Nephron progenitor cell (in vitro differentiated cells): ENCODE results near the gene TUBB2B.

Experiments
- DNase-seq: peaks from one replicate; pipeline ENCODE4 v3.0.0; 2021
- H3K27ac Mint-ChIP-seq: 2 replicates; pipeline ENCODE4 v1.8.0; 2021; ENCODE audit warnings: mild to moderate bottlenecking, moderate library complexity, mixed read lengths
- H3K27me3 Mint-ChIP-seq: 2 replicates; pipeline ENCODE4 v1.8.0; 2021; ENCODE audit warnings: mild to moderate bottlenecking, low read depth, mixed read lengths; ENCODE audit not compliant: poor library complexity
- H3K36me3 Mint-ChIP-seq: 2 replicates; pipeline ENCODE4 v1.8.0; 2021; ENCODE audit warnings: low read depth, mixed read lengths
- H3K4me1 Mint-ChIP-seq: 2 replicates; pipeline ENCODE4 v1.8.0; 2021; ENCODE audit warnings: mixed read lengths
- H3K4me3 Mint-ChIP-seq: 2 replicates; pipeline ENCODE4 v1.8.0; 2021; ENCODE audit warnings: mild to moderate bottlenecking, moderate library complexity, mixed read lengths
- H3K9me3 Mint-ChIP-seq: 2 replicates; pipeline ENCODE4 v1.8.0; 2021; ENCODE audit warnings: mild to moderate bottlenecking, moderate library complexity, mixed read lengths
- CTCF ChIP-seq: fragments of 200-600 bp; sonication (generic); IDR thresholded peaks from 2 replicates; pipeline ENCODE4 v1.5.0; 2021; ENCODE audit warnings: antibody characterized with exemption

TUBB2B gene

GRCh38 chr6:3227363-3228045, at the start of gene TUBB2B:
TUBB2B (minus strand) TSS chr6:3227653; CDS start chr6:3227543, 110 bp downstream.
- Mint-ChIP-seq H3K27me3 (peaks cover 17% of the 10 kb centered on the region), H3K4me3 (peak within 1 kb of the TSS; percentile 94), H3K27ac (no peak within 1 kb of the TSS), H3K4me1 (peaks cover 64% of the 10 kb centered on the region), H3K9me3 (no peaks in the 10 kb centered on the region), H3K36me3 (peaks cover 24% of the 10 kb centered on the region)
- DNase-seq, result peak; percentile 90
- no peak for TF ChIP-seq CTCF

- no peaks in the 10 kb centered on the region for H3K9me3 Mint-ChIP-seq
- peaks cover 33% of the 10 kb centered on the region for H3K36me3 Mint-ChIP-seq
- peaks cover 30% of the 10 kb centered on the region for H3K4me1 Mint-ChIP-seq
- H3K4me3 Mint-ChIP-seq, result no peak overlapping the region
- TF ChIP-seq CTCF, result no peak
- H3K27ac Mint-ChIP-seq, result peak overlapping the region; percentile 29
- no peak for DNase-seq
- no peaks in the 10 kb centered on the region for H3K27me3 Mint-ChIP-seq
Observed at GRCh38 chr6:3277251-3277650, 49.8 kb upstream of the TUBB2B start.

DNA sequence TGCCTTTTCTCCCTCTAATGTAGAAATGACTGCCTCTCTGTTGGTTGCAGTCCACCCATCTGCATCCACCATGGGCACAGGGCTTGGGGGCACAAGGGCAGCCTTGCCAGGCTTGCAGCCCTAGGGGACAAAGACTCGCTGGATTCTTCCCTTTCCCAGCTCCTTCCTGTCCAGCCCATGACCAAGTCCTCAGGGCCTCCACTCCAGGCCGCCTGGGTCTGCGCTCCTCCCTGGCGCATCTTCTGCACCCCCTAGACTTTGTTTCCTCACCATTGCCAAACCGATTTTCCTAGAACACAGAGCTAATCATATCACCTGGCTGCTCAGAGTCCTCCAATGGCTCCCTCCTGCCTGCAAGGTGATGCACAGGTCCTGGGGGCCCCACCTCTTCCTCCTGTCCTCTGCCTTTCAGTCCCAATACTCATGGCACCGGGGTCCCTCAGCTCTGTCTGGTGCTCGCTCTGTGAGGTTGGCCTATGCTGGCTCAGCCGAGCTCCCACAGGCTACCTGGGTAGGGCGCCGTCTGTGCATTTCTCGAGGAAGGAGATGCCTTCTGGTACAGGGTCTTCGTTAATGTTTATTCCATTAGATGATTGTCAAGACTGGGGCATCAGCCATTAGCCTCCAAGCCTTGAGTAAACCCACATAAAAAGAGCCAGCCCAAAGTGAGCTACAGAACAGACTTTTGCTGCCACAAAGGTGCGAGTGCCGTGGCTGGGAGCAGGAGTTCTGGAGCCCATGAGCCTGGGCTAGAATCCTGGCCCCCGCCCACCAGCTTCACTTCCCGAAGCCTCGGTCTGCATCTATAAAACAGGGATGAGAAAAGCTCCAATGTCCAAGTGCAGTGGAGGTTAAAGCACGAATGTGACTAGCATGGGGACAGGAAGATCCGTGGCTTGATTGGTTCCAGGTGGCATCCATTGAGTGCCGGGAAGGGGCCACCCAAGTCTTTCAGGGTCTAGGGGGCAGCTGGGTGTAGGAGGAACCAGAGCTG, 49.0 kb upstream of the TUBB2B start:
- Mint-ChIP-seq H3K4me1 (peaks cover 22% of the 10 kb centered on the region), H3K36me3 (peaks cover 37% of the 10 kb centered on the region), H3K27ac (no peak overlapping the region), H3K4me3 (no peak overlapping the region), H3K27me3 (no peaks in the 10 kb centered on the region), H3K9me3 (no peaks in the 10 kb centered on the region)
- no peak for TF ChIP-seq CTCF
- no peak for DNase-seq

DNA sequence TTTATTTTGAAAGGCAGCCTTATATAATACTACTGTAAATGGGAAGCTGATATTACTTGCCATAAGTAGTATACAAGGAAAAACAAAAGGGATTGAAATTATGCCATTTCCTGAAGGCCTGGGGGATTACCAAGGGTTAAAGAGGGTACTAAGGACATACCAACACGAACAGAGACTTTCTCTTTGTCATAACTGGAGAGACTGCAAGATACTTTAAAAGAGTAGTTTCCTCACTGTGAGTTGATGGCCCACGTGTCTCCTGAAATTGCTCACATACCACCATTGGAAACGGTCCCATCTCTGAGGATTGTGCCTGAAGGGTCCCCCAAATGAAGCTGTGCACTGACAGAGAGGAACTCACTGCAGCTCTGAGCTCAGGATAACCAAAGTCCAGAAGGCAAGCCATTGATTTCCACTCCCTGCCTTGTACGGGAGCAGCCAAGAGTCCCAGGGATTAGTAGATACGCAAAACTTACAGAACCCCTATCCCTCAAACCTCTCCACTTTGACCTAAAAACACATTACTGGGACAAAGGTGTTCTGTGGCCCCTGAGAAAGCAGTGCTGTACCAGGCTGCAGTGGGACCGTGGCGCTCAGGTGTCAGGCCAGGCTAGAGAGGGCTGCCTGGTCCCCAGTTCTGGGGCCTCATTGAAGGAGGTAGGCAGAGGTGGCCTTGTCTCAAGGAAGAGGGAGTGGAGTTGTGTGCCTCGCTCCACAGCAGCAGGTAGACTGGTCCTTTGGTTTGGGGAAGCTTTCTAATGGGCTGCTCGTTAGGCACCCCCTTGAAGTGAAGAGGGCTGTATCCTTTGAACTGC, 46.5 kb upstream of the TUBB2B start:
- Mint-ChIP-seq H3K9me3 (no peaks in the 10 kb centered on the region), H3K27ac (peak overlapping the region; percentile 29), H3K36me3 (peaks cover 49% of the 10 kb centered on the region), H3K4me1 (peaks cover 22% of the 10 kb centered on the region), H3K4me3 (no peak overlapping the region), H3K27me3 (no peaks in the 10 kb centered on the region)
- no peak for DNase-seq
- TF ChIP-seq CTCF, result no peak

DNA sequence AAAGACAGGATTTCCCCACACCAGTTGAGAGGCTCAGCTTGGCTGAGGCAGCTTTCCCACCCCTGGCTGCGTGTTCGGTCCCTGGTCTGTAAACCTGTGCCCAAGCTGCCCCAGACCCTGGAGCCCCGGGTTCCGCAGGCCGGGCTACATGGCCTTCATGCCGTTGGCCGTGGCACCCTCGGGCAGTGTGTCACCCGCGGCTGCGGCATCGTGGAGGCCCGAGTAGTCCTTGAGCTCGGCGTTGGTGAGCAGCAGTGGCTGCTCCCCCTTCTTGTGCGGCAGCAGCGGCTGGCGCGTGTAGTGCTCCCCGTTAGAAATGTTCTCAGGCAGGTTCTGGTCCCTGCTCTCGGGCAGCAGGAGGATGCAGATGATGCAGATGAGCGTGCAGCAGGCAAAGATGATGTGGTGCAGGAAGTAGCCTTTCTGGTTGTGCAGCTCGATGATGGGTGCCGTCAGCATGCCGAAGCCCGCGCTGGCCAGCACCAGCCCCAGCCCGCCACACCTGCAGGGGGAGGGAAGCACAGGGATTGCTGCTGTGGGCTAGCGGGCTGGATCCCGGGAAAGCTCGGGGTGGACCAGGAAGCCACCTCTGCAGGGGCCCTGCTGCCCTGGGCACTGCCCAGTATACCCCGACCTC, 45.6 kb upstream of the TUBB2B start:
- peaks cover 58% of the 10 kb centered on the region for H3K36me3 Mint-ChIP-seq
- TF ChIP-seq CTCF, result no peak
- H3K9me3 Mint-ChIP-seq, result no peaks in the 10 kb centered on the region
- H3K4me3 Mint-ChIP-seq, result no peak overlapping the region
- no peak for DNase-seq
- no peak overlapping the region for H3K27ac Mint-ChIP-seq
- H3K4me1 Mint-ChIP-seq, result peaks cover 27% of the 10 kb centered on the region
- H3K27me3 Mint-ChIP-seq, result no peaks in the 10 kb centered on the region
